Suprapubic skin (tissue), 4 donors: ENCODE data around the gene SORCS1. TPM values are rescaled to one million over a fixed set of nuclear protein-coding genes. Genes with fewer than 3 reads are reported as not detected.

ENCODE experiments used
- DNase-seq, 2 donors: peaks; one replicate each; pipeline ENCODE4 v3.0.0-alpha.2; 2019; ENCODE audit warnings: low spot score in 2 of 2
- H3K27ac ChIP-seq: fragments of 200-600 bp; sonication (generic); one replicate; pipeline ENCODE4 v1.5.1; 2019
- H3K27me3 ChIP-seq: fragments of 200-600 bp; sonication (generic); one replicate; pipeline ENCODE4 v1.5.1; 2019
- H3K36me3 ChIP-seq: fragments of 200-600 bp; sonication (generic); one replicate; pipeline ENCODE4 v1.5.1; 2019
- H3K4me1 ChIP-seq: fragments of 200-600 bp; sonication (generic); one replicate; pipeline ENCODE4 v1.5.1; 2019
- H3K4me3 ChIP-seq: fragments of 200-600 bp; sonication (generic); one replicate; pipeline ENCODE4 v1.5.1; 2019; ENCODE audit warnings: mild to moderate bottlenecking
- H3K9me3 ChIP-seq: fragments of 200-600 bp; sonication (generic); one replicate; pipeline ENCODE4 v1.5.1; 2019
- CTCF ChIP-seq, 2 donors: fragments of 200-600 bp in 1 of 2; fragments of 450-650 bp in 1 of 2; sonication (generic) in 1 of 2; IDR thresholded peaks; one replicate each; pipeline ENCODE4 v1.5.1; 2016 to 2019; ENCODE audit warnings: antibody characterized with exemption in 2 of 2, mild to moderate bottlenecking in 1 of 2, moderate library complexity in 1 of 2
- EP300 ChIP-seq: sonication (generic); formaldehyde crosslinking; IDR thresholded peaks from one replicate; pipeline ENCODE4 v1.6.1; 2017; ENCODE audit warnings: antibody characterized with exemption
- POLR2A ChIP-seq, 2 donors: fragments of 450-650 bp; IDR thresholded peaks; one replicate each; pipeline ENCODE4 v1.6.1; 2017; ENCODE audit warnings: antibody characterized with exemption in 2 of 2, mild to moderate bottlenecking in 2 of 2, moderate library complexity in 2 of 2
- POLR2AphosphoS5 ChIP-seq, 3 donors: sonication (generic); formaldehyde crosslinking; IDR thresholded peaks; one replicate each; pipeline ENCODE4 v1.6.1; 2017; ENCODE audit warnings: antibody characterized with exemption in 3 of 3
- WGBS: methylation state at CpG from one replicate; pipeline ENCODE4 v1.1.5; 2018; 5-methylcytosine and 5-hydroxymethylcytosine counted together
- total RNA-seq, 4 donors: library from RNA; depleted of rRNA; stranded (reverse); fragments of >200 nt; gene quantifications; one replicate each; pipeline ENCODE4 v1.1.0, GENCODE V29; 2016

Gene SORCS1
- total RNA-seq, 4 donors from 2014 or later = 1.3 to 6.0 (median 3.4) TPM

GRCh38 chr10:107139237-107139636 lies 25.3 kb downstream of the SORCS1 start:
- Histone ChIP-seq H3K4me3 (no peak overlapping the region), H3K36me3 (no peaks in the 10 kb centered on the region), H3K27me3 (no peaks in the 10 kb centered on the region), H3K4me1 (no peaks in the 10 kb centered on the region), H3K9me3 (no peaks in the 10 kb centered on the region), H3K27ac (no peak overlapping the region)
- TF ChIP-seq CTCF (IDR thresholded peaks at IDR 0.05) (no peak), EP300 (no peak), POLR2A (IDR thresholded peaks at IDR 0.05) (no peak), POLR2AphosphoS5 (IDR thresholded peaks at IDR 0.05) (no peak)
- DNase-seq = no peak

GRCh38 chr10:107133656-107134055 lies 30.9 kb downstream of the SORCS1 start:
- Histone ChIP-seq H3K27ac (no peak overlapping the region), H3K36me3 (no peaks in the 10 kb centered on the region), H3K27me3 (no peaks in the 10 kb centered on the region), H3K4me1 (no peaks in the 10 kb centered on the region), H3K4me3 (no peak overlapping the region), H3K9me3 (no peaks in the 10 kb centered on the region)
- no peak for TF ChIP-seq POLR2AphosphoS5 (IDR thresholded peaks at IDR 0.05)
- no peak for TF ChIP-seq EP300
- TF ChIP-seq CTCF (IDR thresholded peaks at IDR 0.05) = no peak
- TF ChIP-seq POLR2A (IDR thresholded peaks at IDR 0.05) = no peak
- DNase-seq = no peak
- 62% methylated on average over 1 of the region's 1 CpG for WGBS

GRCh38 chr10:107129000-107129399 lies 35.5 kb downstream of the SORCS1 start:
- WGBS = 80% methylated on average over 6 of the region's 6 CpGs
- no peaks in the 10 kb centered on the region for H3K36me3 ChIP-seq
- TF ChIP-seq EP300 (no peak), CTCF (IDR thresholded peaks at IDR 0.05) (no peak), POLR2AphosphoS5 (IDR thresholded peaks at IDR 0.05) (no peak), POLR2A (IDR thresholded peaks at IDR 0.05) (no peak)
- DNase-seq = no peak
- no peaks in the 10 kb centered on the region for H3K9me3 ChIP-seq
- no peak overlapping the region for H3K4me3 ChIP-seq
- no peaks in the 10 kb centered on the region for H3K27me3 ChIP-seq
- H3K27ac ChIP-seq = no peak overlapping the region
- H3K4me1 ChIP-seq = no peaks in the 10 kb centered on the region

- Histone ChIP-seq H3K4me3 (no peak overlapping the region), H3K36me3 (no peaks in the 10 kb centered on the region), H3K27me3 (no peaks in the 10 kb centered on the region), H3K9me3 (no peaks in the 10 kb centered on the region), H3K4me1 (no peaks in the 10 kb centered on the region), H3K27ac (no peak overlapping the region)
- no peak for DNase-seq
- TF ChIP-seq POLR2AphosphoS5 (IDR thresholded peaks at IDR 0.05) (no peak), EP300 (no peak), POLR2A (IDR thresholded peaks at IDR 0.05) (no peak), CTCF (IDR thresholded peaks at IDR 0.05) (no peak)
- WGBS = 62% methylated on average over 5 of the region's 5 CpGs
These were observed 37.9 kb downstream of the SORCS1 start for GRCh38 chr10:107126512-107127065.

- Histone ChIP-seq H3K27me3 (no peaks in the 10 kb centered on the region), H3K9me3 (no peaks in the 10 kb centered on the region), H3K36me3 (no peaks in the 10 kb centered on the region), H3K4me3 (no peak overlapping the region), H3K4me1 (no peaks in the 10 kb centered on the region), H3K27ac (no peak overlapping the region)
- no peak for DNase-seq
- 54% methylated on average over 2 of the region's 2 CpGs for WGBS
- TF ChIP-seq POLR2AphosphoS5 (IDR thresholded peaks at IDR 0.05) = no peak
- TF ChIP-seq EP300 = no peak
- no peak for TF ChIP-seq CTCF (IDR thresholded peaks at IDR 0.05)
- no peak for TF ChIP-seq POLR2A (IDR thresholded peaks at IDR 0.05)
These were observed 41.8 kb downstream of the SORCS1 start for GRCh38 chr10:107122703-107123102.
